H9 (cell line): ENCODE data around the gene FARP2. TPM values are rescaled to one million over a fixed set of nuclear protein-coding genes. Genes with fewer than 3 reads are reported as not detected.

Experiments
- DNase-seq: peaks from one replicate; pipeline ENCODE4 v3.0.0-alpha.2; 2017
- H2AFZ ChIP-seq: one replicate; pipeline ENCODE4 v1.6.1; 2013; ENCODE audit warnings: mild to moderate bottlenecking, low read length, control low read depth, moderate library complexity
- H2AK5ac ChIP-seq: 2 replicates; pipeline ENCODE4 v1.6.1; 2013; ENCODE audit warnings: low read length, control low read depth, mixed read lengths; ENCODE audit not compliant: insufficient read length
- H2BK120ac ChIP-seq: one replicate; pipeline ENCODE4 v1.6.1; 2013; ENCODE audit warnings: low read depth, mild to moderate bottlenecking, low read length, control low read depth, inconsistent platforms; ENCODE audit not compliant: poor library complexity, severe bottlenecking
- H2BK12ac ChIP-seq: 2 replicates; pipeline ENCODE4 v1.6.1; 2013; ENCODE audit warnings: low read length, control low read depth, mixed read lengths, low read depth; ENCODE audit not compliant: insufficient read length
- H2BK15ac ChIP-seq: 2 replicates; pipeline ENCODE4 v1.6.1; 2013; ENCODE audit warnings: low read depth, low read length, control low read depth
- H2BK20ac ChIP-seq: one replicate; pipeline ENCODE4 v1.6.1; 2013; ENCODE audit warnings: low read depth, mild to moderate bottlenecking, low read length, control low read depth, inconsistent platforms; ENCODE audit not compliant: poor library complexity, severe bottlenecking
- H2BK5ac ChIP-seq: 2 replicates; pipeline ENCODE4 v1.6.1; 2013; ENCODE audit warnings: low read length, control low read depth, mixed read lengths; ENCODE audit not compliant: insufficient read length
- H3K14ac ChIP-seq: 2 replicates; pipeline ENCODE4 v1.6.1; 2013; ENCODE audit warnings: low read length, control low read depth; ENCODE audit not compliant: insufficient read depth
- H3K18ac ChIP-seq: 2 replicates; pipeline ENCODE4 v1.6.1; 2013; ENCODE audit warnings: low read depth, mild to moderate bottlenecking, mixed read lengths, low read length, control low read depth; ENCODE audit not compliant: insufficient read length
- H3K23ac ChIP-seq: 2 replicates; pipeline ENCODE4 v1.6.1; 2013; ENCODE audit warnings: low read length, control low read depth, mixed read lengths, low read depth; ENCODE audit not compliant: insufficient read length
- H3K23me2 ChIP-seq: 2 replicates; pipeline ENCODE4 v1.6.1; 2013; ENCODE audit warnings: low read depth, mild to moderate bottlenecking, mixed read lengths, low read length, control low read depth; ENCODE audit not compliant: insufficient read length, poor library complexity, severe bottlenecking
- H3K27ac ChIP-seq: 2 replicates; pipeline ENCODE4 v1.5.1; 2013; ENCODE audit warnings: low read length, control low read depth, mixed read lengths, low read depth; ENCODE audit not compliant: insufficient read length
- H3K27me3 ChIP-seq: 2 replicates; pipeline ENCODE4 v1.6.1; 2013; ENCODE audit warnings: low read length, control low read depth, inconsistent platforms; ENCODE audit not compliant: insufficient read depth
- H3K4ac ChIP-seq: 2 replicates; pipeline ENCODE4 v1.6.1; 2013; ENCODE audit warnings: low read depth, mild to moderate bottlenecking, control low read depth, inconsistent platforms, low read length, moderate library complexity
- H3K4me1 ChIP-seq: 2 replicates; pipeline ENCODE4 v1.6.1; 2013; ENCODE audit warnings: low read length, control low read depth, inconsistent platforms; ENCODE audit not compliant: insufficient read depth
- H3K4me2 ChIP-seq: 2 replicates; pipeline ENCODE4 v1.6.1; 2013; ENCODE audit warnings: low read length, control low read depth, mixed read lengths; ENCODE audit not compliant: insufficient read length, insufficient read depth
- H3K56ac ChIP-seq: 2 replicates; pipeline ENCODE4 v1.6.1; 2013; ENCODE audit warnings: low read depth, mild to moderate bottlenecking, mixed read lengths, low read length, control low read depth; ENCODE audit not compliant: insufficient read length
- H3K79me1 ChIP-seq: 2 replicates; pipeline ENCODE4 v1.6.1; 2013; ENCODE audit warnings: low read depth, mild to moderate bottlenecking, moderate library complexity, low read length, control low read depth, inconsistent platforms; ENCODE audit not compliant: insufficient read depth, poor library complexity, severe bottlenecking
- H3K79me2 ChIP-seq: 2 replicates; pipeline ENCODE4 v1.6.1; 2013; ENCODE audit warnings: low read length, control low read depth, inconsistent platforms; ENCODE audit not compliant: insufficient read depth
- H3K9ac ChIP-seq: 2 replicates; pipeline ENCODE4 v1.6.1; 2013; ENCODE audit warnings: low read length, control low read depth, mixed read lengths; ENCODE audit not compliant: insufficient read length; ENCODE audit errors: extremely low read depth
- H3K9me3 ChIP-seq: one replicate; pipeline ENCODE4 v1.6.1; 2013; ENCODE audit warnings: low read depth, low read length, inconsistent platforms; ENCODE audit not compliant: control insufficient read depth
- H3T11ph ChIP-seq: one replicate; pipeline ENCODE4 v1.6.1; 2013; ENCODE audit warnings: mild to moderate bottlenecking, low read length, control low read depth, inconsistent platforms
- H4K20me1 ChIP-seq: one replicate; pipeline ENCODE4 v1.6.1; 2013; ENCODE audit not compliant: control insufficient read depth, insufficient read length, insufficient read depth
- H4K5ac ChIP-seq: 2 replicates; pipeline ENCODE4 v1.6.1; 2013; ENCODE audit warnings: low read depth, mild to moderate bottlenecking, mixed read lengths, low read length, control low read depth; ENCODE audit not compliant: insufficient read length
- H4K8ac ChIP-seq: replicated peaks from 2 replicates; pipeline ENCODE4 v1.6.1; 2013; ENCODE audit warnings: low read length, control low read depth, mixed read lengths, low read depth; ENCODE audit not compliant: insufficient read length
- H4K91ac ChIP-seq: 2 replicates; pipeline ENCODE4 v1.6.1; 2013; ENCODE audit warnings: low read depth, mild to moderate bottlenecking, moderate library complexity, mixed read lengths, low read length, control low read depth; ENCODE audit not compliant: insufficient read length
- H3K27ac Mint-ChIP-seq, 3 experiments: 2 replicates in 2 of 3; 3 replicates in 1 of 3; pipeline ENCODE4 v1.8.0; 2020 to 2021; ENCODE audit warnings: mixed read lengths in 3 of 3, mild to moderate bottlenecking in 1 of 3, moderate library complexity in 1 of 3
- H3K27me3 Mint-ChIP-seq: 2 replicates; pipeline ENCODE4 v1.8.0; 2021; ENCODE audit warnings: low read depth, mild to moderate bottlenecking, moderate library complexity, mixed read lengths
- H3K36me3 Mint-ChIP-seq, 3 experiments: 2 replicates in 2 of 3; 3 replicates in 1 of 3; pipeline ENCODE4 v1.8.0; 2020 to 2021; ENCODE audit warnings: low read depth in 3 of 3, mixed read lengths in 3 of 3; ENCODE audit not compliant: insufficient read depth in 1 of 3
- H3K4me1 Mint-ChIP-seq, 2 experiments: 2 replicates each; pipeline ENCODE4 v1.8.0; 2020; ENCODE audit warnings: mixed read lengths in 2 of 2
- H3K4me3 Mint-ChIP-seq, 2 experiments: 2 replicates in 1 of 2; 3 replicates in 1 of 2; pipeline ENCODE4 v1.8.0; 2020 to 2021; ENCODE audit warnings: mild to moderate bottlenecking in 2 of 2, mixed read lengths in 2 of 2, moderate library complexity in 1 of 2
- H3K9me3 Mint-ChIP-seq, 2 experiments: 2 replicates in 1 of 2; 3 replicates in 1 of 2; pipeline ENCODE4 v1.8.0; 2020; ENCODE audit warnings: mild to moderate bottlenecking in 2 of 2, mixed read lengths in 2 of 2, moderate library complexity in 1 of 2
- WGBS: extraction: QIAGEN DNeasy Blood & Tissue Kit; methylation state at CpG from one replicate; pipeline ENCODE4 v1.1.7; 2013; ENCODE audit warnings: missing lambda C conversion rate, low lambda C conversion rate, mixed read lengths; ENCODE audit not compliant: insufficient read length; ENCODE audit errors: extremely low coverage; 5-methylcytosine and 5-hydroxymethylcytosine counted together
- total RNA-seq: library from RNA; stranded (reverse); gene quantifications from 2 replicates; pipeline ENCODE4 v1.2.1, GENCODE V29; 2021
- TF ChIP-seq, protein P1 (sequence below): fragments of 200-600 bp; sonication (generic); conservative IDR thresholded peaks from 3 replicates; pipeline ENCODE4 v1.8.0; 2021; ENCODE audit warnings: antibody characterized with exemption, mild to moderate bottlenecking

FARP2 gene
- total RNA-seq, 1 experiment from 2014 or later, result 33.9 TPM

DNA sequence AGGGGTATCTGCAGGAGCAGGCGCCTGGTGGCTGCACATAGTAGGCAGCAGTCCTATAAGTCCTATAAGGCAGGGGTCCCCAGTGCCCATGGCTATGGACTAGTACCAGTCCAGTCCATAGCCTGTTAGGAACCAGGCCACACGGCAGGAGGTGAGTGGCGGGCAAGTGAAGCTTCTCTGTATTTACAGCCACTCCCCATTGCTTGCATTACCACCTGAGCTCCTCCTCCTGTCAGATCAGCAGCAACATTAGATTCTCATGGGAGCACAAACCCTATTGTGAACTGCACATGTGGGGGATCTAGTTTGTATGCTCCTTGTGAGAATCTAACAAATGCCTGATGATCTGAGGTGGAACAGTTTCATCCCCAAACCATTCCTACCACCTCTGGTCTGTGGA is 119.2 kb downstream of the FARP2 start:
- TF ChIP-seq, protein P1, sequence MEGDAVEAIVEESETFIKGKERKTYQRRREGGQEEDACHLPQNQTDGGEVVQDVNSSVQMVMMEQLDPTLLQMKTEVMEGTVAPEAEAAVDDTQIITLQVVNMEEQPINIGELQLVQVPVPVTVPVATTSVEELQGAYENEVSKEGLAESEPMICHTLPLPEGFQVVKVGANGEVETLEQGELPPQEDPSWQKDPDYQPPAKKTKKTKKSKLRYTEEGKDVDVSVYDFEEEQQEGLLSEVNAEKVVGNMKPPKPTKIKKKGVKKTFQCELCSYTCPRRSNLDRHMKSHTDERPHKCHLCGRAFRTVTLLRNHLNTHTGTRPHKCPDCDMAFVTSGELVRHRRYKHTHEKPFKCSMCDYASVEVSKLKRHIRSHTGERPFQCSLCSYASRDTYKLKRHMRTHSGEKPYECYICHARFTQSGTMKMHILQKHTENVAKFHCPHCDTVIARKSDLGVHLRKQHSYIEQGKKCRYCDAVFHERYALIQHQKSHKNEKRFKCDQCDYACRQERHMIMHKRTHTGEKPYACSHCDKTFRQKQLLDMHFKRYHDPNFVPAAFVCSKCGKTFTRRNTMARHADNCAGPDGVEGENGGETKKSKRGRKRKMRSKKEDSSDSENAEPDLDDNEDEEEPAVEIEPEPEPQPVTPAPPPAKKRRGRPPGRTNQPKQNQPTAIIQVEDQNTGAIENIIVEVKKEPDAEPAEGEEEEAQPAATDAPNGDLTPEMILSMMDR, result no peak
- H3K18ac ChIP-seq, result no peak overlapping the region
- Mint-ChIP-seq H3K4me3 (no peak overlapping the region), H3K4me1 (no peaks in the 10 kb centered on the region), H3K27ac (no peak overlapping the region), H3K27me3 (peaks cover 27% of the 10 kb centered on the region), H3K9me3 (peaks cover 12 to 14% of the 10 kb centered on the region in 2 experiments; a peak in 2 of 5 replicates), H3K36me3 (peaks cover 0 to 8% (median 6%) of the 10 kb centered on the region in 3 experiments; a peak in 4 of 7 replicates)
- no peaks in the 10 kb centered on the region for H3K79me2 ChIP-seq
- no peaks in the 10 kb centered on the region for H3K27me3 ChIP-seq
- H3K14ac ChIP-seq, result no peak overlapping the region
- H2BK12ac ChIP-seq, result no peak overlapping the region
- H3K9ac ChIP-seq, result no peak overlapping the region
- no peak overlapping the region for H3K4ac ChIP-seq
- H3T11ph ChIP-seq, result no peak overlapping the region
- no peak overlapping the region for H2BK120ac ChIP-seq
- H3K56ac ChIP-seq, result no peak overlapping the region
- no peak for DNase-seq
- H4K91ac ChIP-seq, result no peak overlapping the region
- H4K8ac ChIP-seq, result no peak overlapping the region
- no peak overlapping the region for H3K23ac ChIP-seq
- H2AFZ ChIP-seq, result no peak overlapping the region
- no peaks in the 10 kb centered on the region for H4K20me1 ChIP-seq
- no peak overlapping the region for H2BK15ac ChIP-seq
- no peak overlapping the region for H2BK20ac ChIP-seq
- H2AK5ac ChIP-seq, result no peak overlapping the region
- no peak overlapping the region for H4K5ac ChIP-seq
- no peak overlapping the region for H3K4me2 ChIP-seq
- H3K23me2 ChIP-seq, result no peaks in the 10 kb centered on the region
- H3K79me1 ChIP-seq, result no peaks in the 10 kb centered on the region
- WGBS, result no CpG with 5 or more reads among the region's 3 CpGs
- H2BK5ac ChIP-seq, result no peak overlapping the region
- no peaks in the 10 kb centered on the region for H3K4me1 ChIP-seq
- no peak overlapping the region for H3K27ac ChIP-seq
- no peaks in the 10 kb centered on the region for H3K9me3 ChIP-seq
